Neural progenitor cell (in vitro differentiated cells): Measurements from ENCODE around the gene STK32B. TPM values are rescaled to one million over a fixed set of nuclear protein-coding genes. Genes with fewer than 3 reads are reported as not detected.

Experiments
- DNase-seq: peaks from one replicate; pipeline ENCODE4 v3.0.0-alpha.2; 2016; ENCODE audit warnings: low spot score
- H2AFZ ChIP-seq: fragments of 200-600 bp; sonication (generic); replicated peaks from 2 replicates; pipeline ENCODE4 v1.6.1; 2016; ENCODE audit warnings: antibody characterized with exemption
- H3F3A ChIP-seq: fragments of 200-600 bp; sonication (generic); 2 replicates; pipeline ENCODE4 v1.6.1; 2016; ENCODE audit warnings: antibody characterized with exemption, low read depth
- H3K27ac ChIP-seq: fragments of 200-600 bp; sonication (generic); 2 replicates; pipeline ENCODE4 v1.5.1; 2016; ENCODE audit warnings: mild to moderate bottlenecking
- H3K27me3 ChIP-seq: fragments of 200-600 bp; sonication (generic); 2 replicates; pipeline ENCODE4 v1.6.1; 2016; ENCODE audit warnings: mild to moderate bottlenecking, moderate library complexity
- H3K36me3 ChIP-seq: fragments of 200-600 bp; sonication (generic); 2 replicates; pipeline ENCODE4 v1.5.1; 2016
- H3K4me1 ChIP-seq: fragments of 200-600 bp; sonication (generic); 2 replicates; pipeline ENCODE4 v1.6.1; 2016; ENCODE audit warnings: mixed run types
- H3K4me2 ChIP-seq: fragments of 200-600 bp; sonication (generic); 2 replicates; pipeline ENCODE4 v1.6.1; 2016
- H3K4me3 ChIP-seq: fragments of 200-600 bp; sonication (generic); 2 replicates; pipeline ENCODE4 v1.5.1; 2016
- H3K79me2 ChIP-seq: fragments of 200-600 bp; sonication (generic); 2 replicates; pipeline ENCODE4 v1.6.1; 2016; ENCODE audit warnings: low read depth
- H3K9ac ChIP-seq: fragments of 200-600 bp; sonication (generic); 2 replicates; pipeline ENCODE4 v1.6.1; 2016
- H3K9me3 ChIP-seq: fragments of 200-600 bp; sonication (generic); 2 replicates; pipeline ENCODE4 v1.5.1; 2016; ENCODE audit warnings: low read depth
- H4K20me1 ChIP-seq: fragments of 200-600 bp; sonication (generic); 2 replicates; pipeline ENCODE4 v1.6.1; 2016; ENCODE audit warnings: low read depth
- H3K27ac Mint-ChIP-seq: 3 replicates; pipeline ENCODE4 v1.8.0; 2021; ENCODE audit warnings: mixed read lengths
- H3K27me3 Mint-ChIP-seq: 2 replicates; pipeline ENCODE4 v1.8.0; 2022; ENCODE audit warnings: low read depth, mild to moderate bottlenecking, inconsistent platforms, moderate library complexity, mixed read lengths; ENCODE audit not compliant: insufficient read depth
- H3K36me3 Mint-ChIP-seq: 3 replicates; pipeline ENCODE4 v1.8.0; 2021; ENCODE audit warnings: mixed read lengths
- H3K4me1 Mint-ChIP-seq: 3 replicates; pipeline ENCODE4 v1.8.0; 2021; ENCODE audit warnings: mixed read lengths
- H3K4me3 Mint-ChIP-seq: 3 replicates; pipeline ENCODE4 v1.8.0; 2021; ENCODE audit warnings: mild to moderate bottlenecking, moderate library complexity, mixed read lengths
- H3K9me3 Mint-ChIP-seq: 3 replicates; pipeline ENCODE4 v1.8.0; 2020; ENCODE audit warnings: mixed read lengths
- CTCF ChIP-seq: fragments of 200-600 bp; sonication (generic); IDR thresholded peaks from 2 replicates; pipeline ENCODE4 v1.5.1; 2017; ENCODE audit warnings: antibody characterized with exemption, mild to moderate bottlenecking
- EZH2 ChIP-seq: fragments of 200-600 bp; sonication (generic); IDR thresholded peaks from 2 replicates; pipeline ENCODE4 v1.6.1; 2017; ENCODE audit warnings: antibody characterized with exemption, mild to moderate bottlenecking, moderate library complexity
- EZH2phosphoT487 ChIP-seq: fragments of 200-600 bp; sonication (generic); IDR thresholded peaks from 2 replicates; pipeline ENCODE4 v1.6.1; 2017; ENCODE audit warnings: antibody characterized with exemption
- total RNA-seq: library from RNA; depleted of rRNA; stranded (reverse); fragments of >200 nt; gene quantifications from 2 replicates; pipeline ENCODE4 v1.2.3, GENCODE V29; 2015; ENCODE audit warnings: low replicate concordance

The STK32B gene
- total RNA-seq, 1 donor from 2014 or later = 2.5 TPM

GRCh38 chr4:5143306-5143861 lies 92.1 kb downstream of the STK32B start:
- Histone ChIP-seq H3K36me3 (no peaks in the 10 kb centered on the region), H3K79me2 (no peaks in the 10 kb centered on the region), H3K27ac (no peak overlapping the region), H3K4me1 (no peaks in the 10 kb centered on the region), H3K9me3 (no peaks in the 10 kb centered on the region), H3K27me3 (peaks cover 9% of the 10 kb centered on the region), H3K9ac (no peak overlapping the region), H3K4me3 (no peak overlapping the region), H4K20me1 (no peaks in the 10 kb centered on the region), H3K4me2 (no peak overlapping the region), H3F3A (no peaks in the 10 kb centered on the region), H2AFZ (no peak overlapping the region)
- DNase-seq = no peak
- no peaks in the 10 kb centered on the region for H3K4me1 Mint-ChIP-seq
- H3K27me3 Mint-ChIP-seq = no peaks in the 10 kb centered on the region
- H3K4me3 Mint-ChIP-seq = no peak overlapping the region
- H3K36me3 Mint-ChIP-seq = no peaks in the 10 kb centered on the region
- peaks cover 4% of the 10 kb centered on the region for H3K9me3 Mint-ChIP-seq
- H3K27ac Mint-ChIP-seq = no peak overlapping the region
- no peak for TF ChIP-seq CTCF
- no peak for TF ChIP-seq EZH2
- TF ChIP-seq EZH2phosphoT487 = no peak

- Mint-ChIP-seq H3K27me3 (no peaks in the 10 kb centered on the region), H3K27ac (no peak overlapping the region)
- H3F3A ChIP-seq = no peaks in the 10 kb centered on the region
Observed at GRCh38 chr4:5143940-5144339, 92.7 kb downstream of the STK32B start.

GRCh38 chr4:5144384-5144783 lies 93.1 kb downstream of the STK32B start:
- Histone ChIP-seq H4K20me1 (no peaks in the 10 kb centered on the region), H3K4me2 (no peak overlapping the region), H3K4me1 (no peaks in the 10 kb centered on the region), H2AFZ (no peak overlapping the region), H3K4me3 (no peak overlapping the region), H3K79me2 (no peaks in the 10 kb centered on the region), H3K36me3 (no peaks in the 10 kb centered on the region), H3F3A (no peaks in the 10 kb centered on the region), H3K9ac (no peak overlapping the region), H3K27me3 (peaks cover 11% of the 10 kb centered on the region), H3K27ac (no peak overlapping the region), H3K9me3 (no peaks in the 10 kb centered on the region)
- no peaks in the 10 kb centered on the region for H3K27me3 Mint-ChIP-seq
- TF ChIP-seq EZH2phosphoT487 (no peak), CTCF (no peak), EZH2 (no peak)
- H3K27ac Mint-ChIP-seq = no peak overlapping the region
- H3K4me3 Mint-ChIP-seq = no peak overlapping the region
- no peak for DNase-seq
- H3K4me1 Mint-ChIP-seq = no peaks in the 10 kb centered on the region
- no peaks in the 10 kb centered on the region for H3K36me3 Mint-ChIP-seq
- peaks cover 4% of the 10 kb centered on the region for H3K9me3 Mint-ChIP-seq

More at GRCh38 chr4:5143940-5144339, 92.7 kb downstream of the STK32B start:
- H4K20me1 ChIP-seq = no peaks in the 10 kb centered on the region
- no peaks in the 10 kb centered on the region for H3K36me3 ChIP-seq
- H3K27me3 ChIP-seq = peaks cover 11% of the 10 kb centered on the region
- H3K4me1 Mint-ChIP-seq = no peaks in the 10 kb centered on the region
- no peak overlapping the region for H3K4me3 ChIP-seq
- no peak for TF ChIP-seq CTCF
- TF ChIP-seq EZH2phosphoT487 = no peak
- TF ChIP-seq EZH2 = no peak
- no peaks in the 10 kb centered on the region for H3K36me3 Mint-ChIP-seq
- no peak overlapping the region for H3K4me3 Mint-ChIP-seq
- H2AFZ ChIP-seq = no peak overlapping the region
- H3K4me2 ChIP-seq = no peak overlapping the region
- no peak for DNase-seq
- H3K79me2 ChIP-seq = no peaks in the 10 kb centered on the region
- H3K9me3 ChIP-seq = no peaks in the 10 kb centered on the region
- H3K9me3 Mint-ChIP-seq = peaks cover 4% of the 10 kb centered on the region
- no peak overlapping the region for H3K9ac ChIP-seq
- H3K27ac ChIP-seq = no peak overlapping the region
- no peaks in the 10 kb centered on the region for H3K4me1 ChIP-seq
